Activated naive CD4-positive, alpha-beta T cell treated with Interleukin-2 at 50 U/mL for 16 hours (primary cell): ENCODE data around the gene CACNA2D4.

Experiments used
- DNase-seq: peaks from one replicate; pipeline ENCODE4 v3.0.0-alpha.2; 2020

The CACNA2D4 gene

DNA sequence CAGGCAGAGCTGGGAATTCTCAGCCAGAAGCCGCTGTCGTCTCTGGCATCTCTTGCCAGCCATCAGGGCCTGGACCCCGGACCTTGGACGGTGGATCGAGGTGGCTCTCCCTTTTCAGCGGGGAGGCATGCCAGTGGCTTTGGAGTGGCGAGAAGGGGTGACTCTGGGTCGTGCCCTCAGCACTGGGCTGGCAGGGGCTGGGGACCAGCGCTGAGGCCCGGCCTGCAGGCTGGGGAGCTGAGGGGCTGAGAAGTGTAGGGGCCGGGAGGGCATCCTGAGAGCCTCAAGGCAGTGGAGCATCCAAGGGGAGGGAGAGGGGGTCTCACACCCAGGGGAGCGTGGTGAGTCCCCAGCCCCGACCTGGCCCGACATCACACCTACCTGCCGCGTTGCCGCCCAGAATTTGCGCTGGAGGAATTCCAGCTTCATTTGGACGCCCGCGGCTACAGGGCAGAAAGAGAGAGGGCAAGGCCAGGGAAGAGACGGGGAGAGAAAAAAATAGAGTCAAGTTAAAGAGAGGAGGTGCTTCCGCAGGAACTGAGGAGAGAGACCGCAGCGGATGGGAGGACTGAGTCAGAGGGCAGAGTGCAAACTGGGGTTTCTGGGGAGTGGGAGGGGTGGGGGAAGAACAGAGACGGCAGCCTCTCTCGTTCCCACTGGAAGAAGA is 107.0 kb downstream of the CACNA2D4 start:
- peak; percentile 67 for DNase-seq

DNA sequence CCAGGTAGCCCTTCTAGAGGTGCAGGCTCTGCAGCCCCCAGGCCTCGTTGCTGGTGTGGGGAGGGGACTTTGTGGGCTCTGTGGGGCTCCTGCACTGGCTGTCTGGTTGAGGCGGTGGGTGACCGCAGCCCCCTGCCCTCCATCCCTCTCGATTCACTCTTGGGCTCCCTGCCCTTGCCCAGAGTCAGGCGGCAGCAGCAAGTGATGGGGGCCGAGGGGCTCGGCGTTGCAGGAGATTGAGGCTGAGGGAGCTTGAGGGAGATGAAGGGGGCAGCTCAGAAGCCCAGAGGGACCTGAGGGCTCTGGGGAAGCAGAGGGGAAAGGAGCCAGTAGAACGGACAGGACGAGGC is 107.5 kb downstream of the CACNA2D4 start:
- DNase-seq, result no peak

DNA sequence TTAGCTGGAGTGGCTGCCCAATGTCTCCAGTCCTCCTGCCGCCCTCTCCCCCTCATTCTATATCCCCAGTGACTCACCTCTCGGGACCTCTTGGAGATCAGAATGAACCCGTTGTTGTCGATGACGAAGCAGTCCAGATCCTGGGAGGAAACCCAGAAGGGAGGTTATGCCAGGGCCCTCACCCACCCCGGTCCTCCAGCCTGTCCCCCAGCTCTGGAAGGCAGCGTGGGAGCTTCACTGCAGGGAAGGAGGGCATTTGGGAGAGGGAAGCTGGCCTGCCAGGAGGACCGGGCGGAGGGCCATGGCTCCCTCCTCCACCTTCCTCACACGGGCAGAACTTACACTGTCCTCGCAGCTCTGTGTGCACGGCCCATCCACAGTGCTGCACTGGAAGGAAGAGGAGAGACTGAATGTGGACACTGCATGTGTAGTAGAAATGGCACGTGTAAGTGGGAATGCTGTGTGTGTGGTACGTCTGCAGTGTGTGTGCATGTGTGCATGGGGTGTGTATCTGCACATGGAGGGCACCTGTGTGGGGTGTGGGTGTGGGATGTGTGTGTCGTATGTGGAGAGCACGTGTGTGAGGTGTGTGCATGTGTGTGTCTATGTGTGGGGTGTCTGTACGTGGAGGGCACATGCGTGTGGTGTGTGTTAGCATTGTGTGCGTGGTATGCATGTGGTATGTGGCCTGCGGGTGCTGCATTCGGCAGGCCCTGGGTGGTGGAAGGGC is 108.1 kb downstream of the CACNA2D4 start:
- no peak for DNase-seq

DNA sequence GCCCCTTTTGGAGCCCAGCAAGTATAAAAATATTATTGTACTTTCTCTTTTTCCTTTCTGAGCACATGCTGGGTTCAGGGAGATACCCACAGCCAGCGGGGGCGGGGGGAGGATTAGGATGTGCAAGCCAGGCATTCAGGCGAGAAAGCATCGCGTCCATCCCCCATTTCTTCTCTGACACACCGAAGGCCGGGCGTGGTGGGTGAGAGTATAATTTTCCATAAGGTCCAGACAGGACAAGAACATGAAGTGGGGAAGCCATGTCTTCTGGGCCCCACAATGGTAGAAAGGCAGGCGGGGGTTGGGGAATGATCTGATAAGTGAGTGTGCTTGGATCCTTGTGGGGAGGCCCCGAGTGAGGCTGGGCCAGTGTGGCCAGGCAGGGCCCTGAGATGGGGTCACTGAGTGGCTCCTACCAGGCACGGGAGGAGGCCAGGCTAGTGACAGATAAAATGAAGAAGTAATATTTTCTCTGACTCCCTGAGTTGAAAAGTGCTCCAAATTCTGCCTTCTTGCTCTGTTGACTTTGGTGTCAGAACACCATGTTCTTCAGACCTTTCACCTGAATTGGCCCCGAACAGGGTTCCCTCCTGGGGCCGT is 108.8 kb downstream of the CACNA2D4 start:
- DNase-seq, result no peak

DNA sequence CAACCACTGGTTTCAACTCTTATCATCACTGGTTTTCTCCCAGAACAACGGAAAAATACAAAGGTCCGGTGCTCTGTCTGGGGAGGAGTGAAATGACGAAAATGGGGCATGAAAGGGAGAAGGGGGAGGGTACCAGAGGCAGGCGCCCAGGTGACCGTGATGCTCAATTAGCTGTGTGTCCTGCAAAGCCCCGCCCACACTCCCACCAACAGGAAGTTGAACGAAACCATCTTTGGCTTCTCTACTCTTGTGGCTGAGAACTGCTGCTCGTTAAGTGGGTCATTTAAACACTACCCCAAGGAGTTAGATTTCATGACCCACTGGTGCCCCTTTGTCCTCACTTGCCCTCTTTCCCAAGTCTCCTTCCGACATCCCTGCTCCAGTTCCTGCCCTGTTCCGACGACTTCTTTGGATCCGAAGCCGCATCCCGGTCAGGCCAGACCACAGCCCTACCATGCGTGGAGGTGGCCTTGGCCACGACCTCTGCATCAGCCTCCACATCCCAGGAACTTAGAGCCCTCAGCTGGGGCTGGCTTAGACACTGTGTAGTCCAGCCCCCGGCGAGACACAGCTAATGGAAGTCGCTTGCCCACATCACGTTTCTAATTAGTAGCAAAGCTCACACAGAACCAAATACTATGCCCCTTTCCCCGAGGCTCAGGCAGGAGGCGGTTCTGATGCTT is 109.5 kb downstream of the CACNA2D4 start:
- DNase-seq, result peak; percentile 19

DNA sequence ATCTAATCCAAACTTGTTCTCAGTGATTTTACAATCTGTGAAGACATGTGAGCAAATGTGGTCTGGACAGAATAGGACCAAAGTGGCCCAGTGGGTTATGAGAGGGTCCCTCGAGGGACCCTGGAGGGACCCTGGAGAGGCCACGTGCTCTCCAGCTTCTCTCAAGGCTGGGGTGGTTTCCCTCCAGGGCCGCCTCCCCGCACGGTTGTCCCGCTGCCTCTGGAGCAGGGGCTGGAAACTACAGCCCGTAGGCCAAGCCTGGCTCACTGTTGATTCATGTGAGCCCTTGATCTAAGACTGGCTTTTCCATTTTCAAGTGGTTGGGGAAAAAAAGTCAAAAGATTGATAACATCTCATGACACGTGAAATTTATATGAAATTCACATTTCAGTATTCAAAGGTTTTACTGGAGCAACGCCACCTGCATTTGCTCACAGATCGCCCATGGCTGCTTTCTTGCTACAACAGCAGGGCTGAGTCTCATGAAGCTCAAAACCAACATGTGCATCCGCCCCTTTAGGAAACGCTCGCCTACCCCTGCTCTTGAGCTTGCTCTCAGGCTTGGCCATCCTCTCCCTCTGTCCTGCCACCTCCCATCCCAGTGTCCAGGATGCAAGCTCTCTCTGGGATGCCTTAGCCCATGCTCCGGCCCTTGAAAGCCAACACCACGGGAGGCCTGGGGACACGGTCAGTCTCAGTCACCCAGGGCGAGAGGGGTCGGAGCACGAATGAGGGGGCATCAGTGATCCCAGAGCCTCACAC is 110.2 kb downstream of the CACNA2D4 start:
- DNase-seq, result no peak

DNA sequence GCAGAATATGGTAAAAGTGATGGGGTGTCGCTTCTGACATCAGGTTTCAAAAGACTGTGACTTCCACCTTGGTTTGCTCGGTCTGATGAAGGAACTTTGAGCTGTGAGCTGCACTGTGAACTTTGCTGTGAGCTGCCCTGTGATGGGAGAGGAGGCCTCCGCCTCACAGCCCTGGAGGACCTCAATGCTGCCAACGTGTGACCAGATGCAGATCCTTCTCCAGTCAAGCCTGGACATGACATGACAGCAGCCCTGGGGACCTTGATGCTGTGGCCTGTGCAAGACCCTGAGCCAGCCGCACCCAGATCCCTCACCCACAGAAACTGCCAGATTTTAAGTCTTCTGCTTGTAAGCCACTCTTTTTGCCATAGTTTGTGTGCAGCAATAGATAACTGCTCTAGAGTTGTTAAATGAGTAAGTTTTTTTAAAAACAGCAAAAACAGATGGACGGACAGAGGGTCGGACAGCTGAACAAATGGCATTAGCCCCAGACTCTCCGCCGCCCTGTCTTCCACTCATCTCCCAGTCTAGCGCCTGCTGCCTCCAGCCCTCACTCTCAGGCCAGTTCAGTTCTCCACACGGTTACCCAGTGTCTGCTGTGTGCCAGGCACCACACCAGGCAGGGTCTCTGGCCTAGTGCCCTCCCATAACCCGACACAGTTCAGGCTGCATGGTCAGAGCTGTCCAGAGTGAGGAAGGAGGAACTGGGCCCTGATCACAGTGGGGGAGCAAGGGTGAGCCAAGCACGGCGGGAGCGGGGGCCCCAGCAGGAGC is 111.2 kb downstream of the CACNA2D4 start:
- no peak for DNase-seq

DNA sequence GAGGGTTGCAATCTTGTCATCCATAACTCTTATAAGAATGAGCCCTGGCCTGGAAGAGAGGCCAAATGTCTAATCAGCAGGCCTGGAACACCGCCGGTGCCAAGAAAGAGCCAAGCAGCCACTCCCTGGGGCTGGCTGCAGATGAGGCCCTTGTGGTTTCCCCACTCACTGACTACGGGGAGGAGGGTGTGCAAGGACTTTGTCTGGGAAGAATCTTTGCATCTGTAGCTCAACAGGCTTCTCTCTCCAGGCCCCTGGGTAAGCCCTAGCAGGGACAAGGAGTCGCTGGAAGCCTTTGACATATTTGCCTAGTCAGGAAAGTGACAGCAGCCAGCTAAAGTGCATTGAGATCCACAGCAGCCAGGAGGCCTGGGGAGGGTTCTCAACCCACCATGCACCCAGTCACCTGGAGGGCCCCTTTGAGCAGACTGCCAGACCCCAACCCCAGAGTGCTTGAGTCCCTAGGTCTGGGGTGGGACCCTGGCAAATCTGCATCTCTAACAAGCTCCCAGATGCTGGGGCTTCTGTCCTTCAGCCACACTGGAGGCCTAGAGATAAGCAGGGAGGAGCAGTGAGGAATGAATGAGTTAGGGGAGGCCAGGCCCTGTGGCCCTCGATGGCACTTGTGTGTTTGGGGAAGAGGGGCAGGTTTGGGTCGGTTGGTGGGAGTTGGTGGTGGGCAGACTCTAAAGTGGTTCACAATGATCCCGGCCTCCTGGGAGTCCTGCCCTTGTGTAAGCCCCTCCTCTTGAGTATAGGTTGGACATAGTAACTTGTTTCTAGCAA is 112.0 kb downstream of the CACNA2D4 start:
- DNase-seq, result no peak

DNA sequence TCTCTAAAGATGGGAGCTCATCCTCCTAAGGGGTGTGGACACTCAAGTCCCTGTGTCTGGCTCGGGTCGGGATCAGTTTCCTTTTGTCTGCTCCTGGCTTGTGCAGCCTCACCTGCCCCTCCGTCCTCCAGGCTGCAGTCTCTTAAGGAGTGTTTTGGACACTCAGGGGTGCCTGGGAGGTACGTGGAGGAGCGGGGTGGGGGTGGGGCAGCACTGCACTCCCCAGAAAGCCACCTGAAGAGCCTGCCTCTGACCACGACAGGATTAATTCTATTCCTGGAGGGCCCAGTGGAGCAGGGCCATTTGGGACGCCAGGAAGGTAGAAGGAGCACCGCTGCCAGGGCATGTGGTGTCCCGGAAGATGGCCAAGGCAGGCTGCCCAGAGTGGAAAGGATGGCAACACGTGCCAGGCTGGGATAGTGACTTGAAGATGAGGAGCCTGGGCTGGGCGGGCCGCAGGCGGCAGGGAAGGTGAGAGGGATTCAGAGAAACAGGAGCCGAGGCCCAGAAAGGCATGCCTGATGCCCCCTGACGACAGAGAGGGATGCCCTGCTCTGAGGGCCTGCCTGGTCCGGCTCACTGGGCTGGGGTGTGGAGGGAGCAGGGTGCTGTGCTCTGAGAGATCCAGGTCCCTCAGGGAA is 112.9 kb downstream of the CACNA2D4 start:
- no peak for DNase-seq

DNA sequence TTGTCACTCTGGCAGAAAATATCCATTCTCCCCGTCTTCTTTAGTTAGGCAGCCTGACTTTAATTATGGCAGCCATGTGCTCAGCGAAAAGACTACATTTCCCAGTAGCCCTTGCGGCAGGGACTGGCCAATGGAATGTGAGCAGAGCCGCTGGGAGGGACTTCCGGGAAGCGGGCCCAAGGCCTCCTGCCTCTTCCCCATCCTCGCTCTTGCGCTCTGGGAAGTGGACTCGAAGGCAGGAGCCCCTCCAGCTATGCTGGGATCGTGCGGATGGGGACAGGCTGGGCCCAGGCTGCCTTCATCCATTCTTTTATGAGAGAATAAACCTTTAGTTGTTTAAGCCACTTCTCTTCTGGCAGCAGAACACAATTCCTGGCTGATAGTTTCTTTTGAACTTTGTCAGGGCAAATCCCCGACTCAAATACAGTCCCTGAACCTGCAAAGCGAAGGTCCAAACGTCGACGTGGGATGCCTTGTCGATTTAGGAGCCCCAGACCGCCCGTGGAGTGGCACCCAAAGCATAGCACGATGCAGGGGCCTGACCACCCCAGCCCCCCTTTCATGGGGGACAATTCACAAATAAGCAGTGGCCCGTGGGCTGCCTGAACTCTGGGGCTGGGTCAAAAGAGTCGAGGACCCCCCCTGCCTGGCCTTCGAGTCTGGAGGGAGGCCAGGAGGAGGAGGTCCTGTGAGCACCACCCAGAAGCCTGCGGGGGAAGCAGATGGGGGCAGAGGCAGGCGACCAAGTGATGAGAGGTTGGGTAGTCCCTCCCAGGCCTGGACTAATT is 113.7 kb downstream of the CACNA2D4 start:
- DNase-seq, result peak; percentile 89

DNA sequence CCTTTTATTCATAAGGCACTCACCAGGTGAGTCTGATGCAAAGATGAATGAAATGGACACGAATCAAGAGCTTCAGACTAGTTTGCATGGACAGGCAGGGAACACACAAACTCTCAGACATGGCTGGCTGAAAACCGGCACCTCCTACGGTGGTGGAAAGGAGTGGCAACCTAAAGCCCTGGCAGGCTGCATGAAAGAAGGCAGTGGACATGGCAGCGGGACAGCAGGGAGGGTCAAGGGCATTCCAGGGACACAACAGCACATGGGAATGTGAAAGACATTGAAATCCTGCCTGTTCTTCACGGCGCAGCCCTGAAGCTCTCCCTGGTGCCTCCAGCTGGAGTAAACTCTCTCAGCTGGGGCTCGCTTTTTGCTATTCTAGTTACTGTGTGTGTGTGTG is 114.7 kb downstream of the CACNA2D4 start:
- DNase-seq, result no peak

DNA sequence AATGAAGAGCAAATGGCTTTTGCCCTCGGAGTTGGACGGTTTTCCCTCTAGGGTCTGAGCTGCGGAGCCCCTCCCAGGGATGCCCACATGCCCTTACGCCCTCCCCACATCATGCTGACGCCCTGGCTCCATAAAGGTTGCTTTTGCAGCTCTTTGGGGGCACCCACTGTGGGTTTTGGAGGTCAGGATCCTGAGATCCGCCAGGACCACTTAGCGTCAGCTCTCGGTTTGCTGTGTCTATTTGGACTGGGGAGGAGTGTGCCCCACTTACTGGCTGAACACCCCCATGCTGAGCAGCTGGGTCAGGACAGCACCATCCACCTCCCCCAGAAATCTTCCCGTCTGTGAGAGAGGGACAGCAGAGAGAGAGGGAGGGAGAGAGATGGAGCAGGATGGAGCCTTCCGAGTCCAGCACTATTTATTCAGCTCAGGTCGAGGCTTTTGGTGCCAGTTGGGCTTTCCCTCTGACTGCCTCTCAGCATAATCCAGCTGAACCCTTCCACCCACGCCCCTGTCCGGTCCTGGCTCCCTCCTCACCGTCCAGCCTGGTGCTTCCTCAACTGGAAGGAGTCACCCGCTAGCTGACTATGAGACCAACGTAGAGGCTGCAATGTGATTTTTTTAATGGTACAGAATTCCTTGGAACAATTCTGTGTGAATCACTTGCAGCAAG is 117.0 kb downstream of the CACNA2D4 start:
- DNase-seq, result no peak

DNA sequence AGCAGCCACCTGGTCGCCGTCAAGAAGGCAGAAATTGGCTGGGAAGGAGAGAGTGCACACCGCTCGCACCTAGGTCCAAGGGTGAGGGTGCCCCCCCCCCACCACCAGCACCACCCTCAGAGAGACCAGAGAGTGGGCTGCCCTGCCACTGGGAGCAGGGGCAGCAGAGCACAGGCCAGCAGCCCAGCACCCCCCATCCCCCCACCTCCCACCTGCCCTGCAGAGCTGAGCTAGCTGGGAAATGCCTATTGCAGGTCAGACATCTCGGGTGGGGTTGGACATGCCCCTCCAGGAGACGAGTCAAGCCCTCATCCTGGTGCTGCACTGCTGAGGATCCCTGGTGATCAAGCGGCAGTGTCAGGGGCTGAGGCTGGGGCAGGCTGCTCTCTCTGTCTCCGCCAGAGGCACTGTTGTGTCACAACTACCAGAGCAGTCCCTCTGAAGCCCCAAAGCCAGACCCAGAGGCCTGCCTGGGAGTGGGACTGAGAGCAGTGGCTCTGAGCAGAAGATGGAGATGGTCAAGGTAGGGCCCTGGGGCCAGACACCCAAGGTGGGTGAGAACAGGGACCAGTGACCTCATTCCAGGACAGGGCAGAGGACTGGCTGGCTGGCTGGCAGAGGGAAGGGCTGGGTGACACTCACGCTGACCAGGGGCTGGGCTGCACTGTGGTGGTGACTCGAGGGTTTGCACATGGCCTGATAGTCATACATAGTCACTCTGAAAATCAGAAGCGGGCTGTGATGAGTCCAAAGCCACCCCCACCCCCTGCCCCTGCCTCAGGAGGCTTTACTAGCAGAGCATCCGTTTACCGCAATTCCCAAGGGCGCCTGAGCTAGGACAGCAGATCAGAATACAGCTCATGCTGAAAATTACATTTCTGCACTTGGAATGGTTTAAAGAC is 117.8 kb downstream of the CACNA2D4 start:
- no peak for DNase-seq

DNA sequence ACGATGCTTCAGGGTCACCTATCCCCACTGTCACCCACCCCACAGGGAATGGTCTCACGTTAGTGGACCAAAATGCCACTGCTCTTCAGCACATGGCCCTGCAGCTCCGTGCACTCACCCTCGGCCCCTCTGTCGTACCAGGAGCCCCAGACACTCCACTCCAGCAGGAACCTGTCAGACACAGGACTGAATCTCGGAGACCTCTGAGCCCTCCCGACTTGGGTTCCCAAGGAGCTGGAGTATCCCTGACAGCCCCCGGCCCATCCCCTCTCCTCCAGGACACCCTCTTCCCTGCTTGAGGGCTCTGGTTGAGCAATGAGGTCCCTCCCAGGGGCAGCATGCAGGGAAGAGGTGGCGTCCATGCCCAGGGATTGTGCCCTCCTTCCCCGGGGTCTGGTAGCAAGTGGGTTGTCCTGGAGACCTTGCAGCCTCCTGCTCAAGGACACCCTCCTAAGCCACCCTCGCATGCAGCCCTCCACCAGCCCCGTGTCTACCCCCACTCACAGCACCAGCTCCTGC is 118.5 kb downstream of the CACNA2D4 start:
- DNase-seq, result no peak

DNA sequence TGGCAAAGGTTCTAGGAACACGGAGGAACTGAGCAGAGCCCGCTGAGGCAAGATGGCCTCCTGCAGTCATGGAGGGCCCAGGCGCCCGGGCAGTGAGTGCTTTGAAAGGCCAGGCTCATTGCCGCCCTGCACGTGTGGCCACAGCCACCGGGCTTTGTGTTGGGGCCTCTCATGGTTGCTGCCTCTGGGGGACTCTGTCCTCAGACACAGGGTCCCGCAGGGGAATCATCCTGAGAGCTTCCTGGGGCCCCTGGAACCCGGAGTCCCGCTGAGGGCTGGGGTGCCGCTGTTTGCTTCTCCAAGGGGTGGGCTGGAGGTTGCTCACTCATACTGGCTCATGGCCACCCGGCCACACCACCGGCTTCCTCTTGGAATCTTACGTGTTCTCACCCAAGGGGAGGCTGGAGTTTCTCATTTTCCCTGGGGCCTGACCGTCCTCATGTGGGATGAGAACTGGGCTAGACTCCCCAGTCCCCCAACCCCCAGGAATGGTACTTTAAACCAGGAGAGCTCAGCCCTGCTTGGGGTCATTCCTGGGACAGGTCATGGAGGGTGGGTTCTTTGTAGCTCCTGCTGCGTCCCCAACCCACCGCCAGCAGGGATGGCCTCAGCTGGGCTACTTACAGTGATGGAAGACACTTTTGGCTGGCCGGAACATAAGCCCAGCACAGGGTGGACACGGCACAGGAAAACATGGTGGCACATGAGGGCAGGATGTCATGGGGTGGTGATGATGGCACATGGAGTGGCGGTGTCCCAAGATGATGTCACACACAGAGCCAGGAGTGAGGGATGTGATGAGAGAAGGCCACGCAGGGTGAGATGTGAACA is 119.2 kb downstream of the CACNA2D4 start:
- no peak for DNase-seq

DNA sequence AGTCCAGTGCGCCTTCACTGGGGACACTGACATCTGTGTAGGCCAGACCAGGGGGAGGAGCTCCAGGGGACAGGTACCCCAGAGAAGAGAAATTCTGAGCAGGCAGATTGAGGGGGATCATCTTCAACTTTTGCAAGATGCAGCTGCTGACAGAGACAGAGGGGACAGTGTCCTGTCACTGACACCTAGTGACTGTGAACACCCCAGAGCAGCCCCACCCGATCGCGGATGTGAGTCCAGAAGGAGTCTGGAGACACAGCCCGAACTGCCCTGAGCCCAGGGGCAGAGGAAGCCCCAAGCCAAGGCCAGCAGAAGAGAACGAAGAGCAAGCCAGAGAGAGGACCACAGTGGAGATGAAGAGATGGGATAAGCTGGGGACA is 119.8 kb downstream of the CACNA2D4 start:
- DNase-seq, result no peak

DNA sequence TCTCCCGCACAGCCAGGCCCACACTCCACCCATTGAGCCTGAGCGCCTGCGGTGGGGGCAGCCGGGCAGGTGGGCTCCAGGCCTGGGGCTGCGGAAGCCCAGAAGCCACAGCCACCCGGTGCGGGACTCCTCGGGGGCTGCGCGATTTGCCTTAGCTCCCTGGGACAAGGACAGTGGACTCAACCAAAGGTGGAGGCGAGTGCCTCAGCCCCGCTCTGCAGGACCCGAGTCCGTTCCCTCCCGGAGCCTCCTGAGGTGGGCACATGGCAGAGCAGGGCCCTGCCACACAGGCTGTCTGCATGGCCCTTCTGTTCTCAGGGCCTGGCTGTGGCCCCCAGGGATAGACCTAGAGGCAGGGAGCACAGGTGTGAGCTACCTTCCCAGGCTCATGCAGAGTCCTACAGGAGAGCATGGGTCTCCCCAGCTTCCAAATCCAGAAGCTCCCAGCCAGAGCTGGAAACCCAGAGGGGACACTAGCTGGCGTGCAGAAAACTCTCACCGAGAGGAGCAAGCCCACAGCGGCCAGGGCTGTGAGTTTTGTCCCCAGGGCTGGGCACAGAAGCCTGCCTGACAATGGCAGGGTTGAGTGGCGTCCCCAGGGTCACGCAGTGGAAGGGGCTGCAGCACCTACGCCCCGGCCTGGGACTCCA is 120.3 kb downstream of the CACNA2D4 start:
- no peak for DNase-seq
